RWPE1 (cell line): ENCODE measurements around the gene UAP1L1.

ENCODE experiments used
- CTCF ChIA-PET: fragments of 350-600 bp; sonication (Branson Sonifier 250); formaldehyde crosslinking; extraction: SDS; loops from one replicate; lab custom pipeline; 2021; lab: Yijun Ruan, JAX
- POLR2A ChIA-PET: fragments of 400-600 bp; formaldehyde crosslinking; extraction: SDS; loops from one replicate; lab custom pipeline; 2020; ENCODE audit warnings: antibody characterized with exemption; ENCODE audit not compliant: low non-redundant PET; lab: Yijun Ruan, JAX
- DNase-seq: peaks from one replicate; pipeline ENCODE4 v3.0.0; 2012; ENCODE audit warnings: low spot score
- H3K27ac ChIP-seq: fragments of 450-650 bp; 2 replicates; pipeline ENCODE4 v1.5.1; 2017
- TF ChIP-seq, protein P1 (sequence below): fragments of 450-650 bp; conservative IDR thresholded peaks from 2 replicates; pipeline ENCODE4 v1.5.1; 2017; ENCODE audit warnings: low read depth, mild to moderate bottlenecking

UAP1L1 gene

DNA sequence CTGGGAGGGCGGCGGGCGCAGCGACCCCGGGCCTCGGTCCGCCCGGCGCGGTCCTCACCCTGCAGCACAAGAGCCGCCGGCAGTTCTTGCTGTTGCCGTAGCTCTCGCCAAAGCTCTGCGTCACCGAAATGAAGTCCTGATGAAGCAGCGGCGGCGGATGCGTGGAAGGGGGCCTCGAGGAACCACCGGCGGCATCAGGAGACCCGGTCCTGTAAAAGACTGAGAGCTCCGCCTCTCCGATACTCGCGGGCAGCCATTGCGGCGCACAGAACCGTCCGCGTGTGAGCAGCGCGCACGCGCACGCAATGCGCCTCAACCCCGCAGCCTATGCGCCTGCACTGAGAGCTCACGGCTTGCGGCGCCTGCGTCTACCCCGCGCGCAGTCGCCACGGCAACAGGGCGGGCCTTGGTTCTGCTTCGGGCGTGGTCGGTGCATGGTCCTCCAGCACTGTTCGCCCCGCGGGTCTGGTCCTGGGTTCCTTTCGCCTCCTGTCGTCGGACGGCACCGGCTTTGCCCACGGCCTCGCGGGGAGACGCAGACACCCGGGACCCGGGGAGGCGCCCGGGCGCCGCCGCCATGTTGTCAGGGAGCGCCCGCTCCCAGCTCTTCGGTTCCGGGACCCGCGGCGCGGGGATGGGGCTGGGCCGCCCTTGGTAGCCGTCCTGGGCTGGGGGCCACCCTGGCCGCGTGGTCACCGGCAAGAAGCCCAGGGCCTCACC lies 52.3 kb downstream of the UAP1L1 start:
- CTCF ChIA-PET: interaction anchor here (0.7 to 2.1 kb wide), 7 partner anchors 21 to 107 kb away, joined by 3 to 9 read pairs (median 4); partner anchors contain the start of genes NPDC1, RNF224 and TMEM210

DNA sequence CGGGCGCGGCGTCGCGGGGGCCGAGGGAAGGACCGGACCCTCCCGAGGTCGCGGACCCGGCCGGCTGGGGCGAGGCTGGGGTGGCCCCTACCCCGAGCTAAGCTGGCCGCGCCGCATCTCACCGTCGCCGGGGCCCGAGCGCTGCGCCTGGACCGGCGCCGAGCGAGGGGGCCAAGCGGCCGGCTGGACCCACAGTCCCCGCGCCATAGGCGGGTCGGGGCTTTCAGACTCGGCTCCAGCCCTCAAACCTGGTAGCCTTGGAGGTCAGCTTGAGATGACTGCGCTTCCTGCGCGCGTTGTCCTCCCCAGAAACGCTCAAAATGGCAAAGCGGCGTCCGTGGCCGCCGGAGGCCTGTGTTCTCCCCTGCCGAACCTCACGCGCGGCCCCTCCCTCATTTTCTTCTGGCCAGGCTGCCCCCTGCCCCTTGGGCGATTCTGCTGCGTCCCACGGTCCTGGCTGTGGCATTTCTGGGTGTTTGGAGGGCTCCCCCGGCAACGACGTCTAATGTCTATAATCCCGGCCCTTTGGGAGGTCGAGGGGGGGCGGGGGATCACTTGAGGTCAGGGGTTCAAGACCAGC lies 52.9 kb downstream of the UAP1L1 start:
- peak overlapping the region; percentile 83 for H3K27ac ChIP-seq
- DNase-seq: no peak
- TF ChIP-seq, protein P1, sequence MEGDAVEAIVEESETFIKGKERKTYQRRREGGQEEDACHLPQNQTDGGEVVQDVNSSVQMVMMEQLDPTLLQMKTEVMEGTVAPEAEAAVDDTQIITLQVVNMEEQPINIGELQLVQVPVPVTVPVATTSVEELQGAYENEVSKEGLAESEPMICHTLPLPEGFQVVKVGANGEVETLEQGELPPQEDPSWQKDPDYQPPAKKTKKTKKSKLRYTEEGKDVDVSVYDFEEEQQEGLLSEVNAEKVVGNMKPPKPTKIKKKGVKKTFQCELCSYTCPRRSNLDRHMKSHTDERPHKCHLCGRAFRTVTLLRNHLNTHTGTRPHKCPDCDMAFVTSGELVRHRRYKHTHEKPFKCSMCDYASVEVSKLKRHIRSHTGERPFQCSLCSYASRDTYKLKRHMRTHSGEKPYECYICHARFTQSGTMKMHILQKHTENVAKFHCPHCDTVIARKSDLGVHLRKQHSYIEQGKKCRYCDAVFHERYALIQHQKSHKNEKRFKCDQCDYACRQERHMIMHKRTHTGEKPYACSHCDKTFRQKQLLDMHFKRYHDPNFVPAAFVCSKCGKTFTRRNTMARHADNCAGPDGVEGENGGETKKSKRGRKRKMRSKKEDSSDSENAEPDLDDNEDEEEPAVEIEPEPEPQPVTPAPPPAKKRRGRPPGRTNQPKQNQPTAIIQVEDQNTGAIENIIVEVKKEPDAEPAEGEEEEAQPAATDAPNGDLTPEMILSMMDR: no peak
- ChIA-PET CTCF (interaction anchor here (0.6 to 2.1 kb wide), 10 partner anchors 17 to 604 kb away, joined by 3 to 9 read pairs (median 3); partner anchors contain the start of genes RNF224, SLC34A3 and TMEM210), POLR2A (interaction anchor here (0.7 to 1.2 kb wide), 6 partner anchors 22 to 111 kb away, joined by 3 to 6 read pairs (median 4); partner anchors contain the start of genes RNF224, SSNA1, TPRN and TUBB4B)

More for the DNA sequence above, 52.3 kb downstream of the UAP1L1 start:
- POLR2A ChIA-PET: interaction anchor here (0.7 to 1.2 kb wide), 9 partner anchors 21 to 111 kb away, joined by 3 to 6 read pairs (median 4); partner anchors contain the start of genes RNF224, SSNA1, TPRN and TUBB4B
- TF ChIP-seq, protein P1: no peak
- peak overlapping the region; percentile 83 for H3K27ac ChIP-seq
- peak; percentile 96 for DNase-seq
